Transverse colon (tissue), 4 donors: ENCODE data around the gene TBC1D8. TPM values are rescaled to one million over a fixed set of nuclear protein-coding genes. Genes with fewer than 3 reads are reported as not detected.
A peak's percentile ranks its signal among the peaks of the same experiment; 100 is the strongest.

Experiments used
- DNase-seq: peaks from one replicate; pipeline ENCODE4 v3.0.0-alpha.2; 2019
- H3K27ac ChIP-seq, 4 donors: fragments of 200-600 bp; sonication (generic); 2 replicates each; pipeline ENCODE4 v1.5.1; 2016 to 2018; ENCODE audit warnings: inconsistent platforms in 4 of 4
- H3K27me3 ChIP-seq: fragments of 200-600 bp; sonication (generic); 2 replicates; pipeline ENCODE4 v1.5.1; 2017; ENCODE audit warnings: inconsistent platforms
- H3K36me3 ChIP-seq, 4 donors: fragments of 200-600 bp; sonication (generic); 2 replicates each; pipeline ENCODE4 v1.5.1; 2017 to 2019; ENCODE audit warnings: inconsistent platforms in 4 of 4
- H3K4me1 ChIP-seq, 4 donors: fragments of 200-600 bp; sonication (generic); 2 replicates each; pipeline ENCODE4 v1.5.1; 2017 to 2020; ENCODE audit warnings: inconsistent platforms in 4 of 4
- H3K4me3 ChIP-seq, 4 donors: fragments of 200-600 bp; sonication (generic); 1 replicate in 1 of 4; 2 replicates in 3 of 4; pipeline versions ENCODE4 v1.5.1 to v1.6.1; 2017 to 2019; ENCODE audit warnings: inconsistent platforms in 4 of 4
- H3K9me3 ChIP-seq, 2 donors: fragments of 200-600 bp; sonication (generic); 2 replicates each; pipeline ENCODE4 v1.5.1; 2017 to 2019; ENCODE audit warnings: inconsistent platforms in 2 of 2
- CTCF ChIP-seq, 5 experiments: fragments of 200-600 bp in 3 of 5; fragments of 450-650 bp in 2 of 5; sonication (generic) in 3 of 5; IDR thresholded peaks; 1 replicate in 2 of 5; 2 replicates in 3 of 5; pipeline ENCODE4 v1.5.1; 2016 to 2017; ENCODE audit warnings: antibody characterized with exemption in 5 of 5, inconsistent platforms in 3 of 5, mild to moderate bottlenecking in 2 of 5, moderate library complexity in 1 of 5
- EP300 ChIP-seq: sonication (generic); formaldehyde crosslinking; IDR thresholded peaks from one replicate; pipeline ENCODE4 v1.6.1; 2017; ENCODE audit warnings: antibody characterized with exemption, low read depth
- POLR2A ChIP-seq: fragments of 450-650 bp; IDR thresholded peaks from one replicate; pipeline ENCODE4 v1.6.1; 2016; ENCODE audit warnings: antibody characterized with exemption, mild to moderate bottlenecking, moderate library complexity
- POLR2AphosphoS5 ChIP-seq, 3 donors: sonication (generic); formaldehyde crosslinking; IDR thresholded peaks; one replicate each; pipeline ENCODE4 v1.6.1; 2016; ENCODE audit warnings: antibody characterized with exemption in 3 of 3
- WGBS, 2 donors: methylation state at CpG; one replicate each; pipeline ENCODE4 v1.1.5; 2018; ENCODE audit warnings: low coverage in 1 of 2; 5-methylcytosine and 5-hydroxymethylcytosine counted together
- in situ Hi-C, 4 donors: fragments of 200-750 bp; cut with MboI; loops; one replicate each; pipeline versions ENCODE4 v1.15.0 to v1.15.1; 2017; ENCODE audit warnings: low sequenced_read_pairs in 3 of 4, low pct_ligation_motif_present in 1 of 4, low pct_unique_long_range_greater_than_20kb in 1 of 4
- intact Hi-C: fragments of 100-400 bp; cut with DNase I; formaldehyde crosslinking; loops from one replicate; pipeline ENCODE4 v1.15.1; 2023; ENCODE audit warnings: low total_unique reads
- total RNA-seq, 4 donors: library from RNA; depleted of rRNA; stranded (reverse); fragments of >200 nt; gene quantifications; one replicate each; pipeline ENCODE4 v1.1.0, GENCODE V29; 2016

TBC1D8 gene
- total RNA-seq, 4 donors from 2014 or later, result 26.5 to 232 (median 88.4) TPM

- Histone ChIP-seq H3K4me3 (no peak overlapping the region), H3K27ac (peak overlapping the region; percentile 8 to 36 (median 24)), H3K36me3 (no peaks in the 10 kb centered on the region), H3K27me3 (no peaks in the 10 kb centered on the region), H3K4me1 (peaks cover 21 to 72% (median 38%) of the 10 kb centered on the region in 4 donors), H3K9me3 (no peaks in the 10 kb centered on the region)
- no peak for DNase-seq
- TF ChIP-seq CTCF (IDR thresholded peaks at IDR 0.05) (no peak), POLR2A (no peak), EP300 (no peak), POLR2AphosphoS5 (IDR thresholded peaks at IDR 0.05) (no peak)
- intact Hi-C loops (no loop called here), in situ Hi-C loops (no loop called here)
- WGBS, 2 donors, result 50 to 55% methylated on average over 8 to 14 of the region's 14 CpGs
Observed at GRCh38 chr2:101109451-101110118, 41.6 kb downstream of the TBC1D8 start.

- Histone ChIP-seq H3K9me3 (no peaks in the 10 kb centered on the region), H3K4me1 (peaks cover 20 to 60% (median 27%) of the 10 kb centered on the region in 4 donors), H3K36me3 (no peaks in the 10 kb centered on the region), H3K27ac (no peak overlapping the region), H3K27me3 (no peaks in the 10 kb centered on the region), H3K4me3 (no peak overlapping the region)
- DNase-seq, result no peak
- WGBS, 2 donors, result 86 to 95% methylated on average over 2 to 8 of the region's 8 CpGs
- TF ChIP-seq EP300 (no peak), POLR2AphosphoS5 (IDR thresholded peaks at IDR 0.05) (no peak), CTCF (IDR thresholded peaks at IDR 0.05) (no peak), POLR2A (no peak)
- intact Hi-C loops (no loop called here), in situ Hi-C loops (no loop called here)
Observed at GRCh38 chr2:101108357-101108756, 42.8 kb downstream of the TBC1D8 start.

GRCh38 chr2:101107241-101107640 lies 43.9 kb downstream of the TBC1D8 start:
- DNase-seq, result no peak
- peaks cover 11 to 49% (median 21%) of the 10 kb centered on the region in 4 donors for H3K4me1 ChIP-seq
- no peak overlapping the region for H3K27ac ChIP-seq
- no peaks in the 10 kb centered on the region for H3K36me3 ChIP-seq
- TF ChIP-seq CTCF (IDR thresholded peaks at IDR 0.05) (no peak), POLR2AphosphoS5 (IDR thresholded peaks at IDR 0.05) (no peak), POLR2A (no peak), EP300 (no peak)
- in situ Hi-C loops, result no loop called here
- no peak overlapping the region for H3K4me3 ChIP-seq
- no peaks in the 10 kb centered on the region for H3K27me3 ChIP-seq
- intact Hi-C loops, result no loop called here
- 88% methylated on average over 1 of the region's 1 CpG; no CpG with 5 or more reads in 1 of the 2 donors for WGBS, 2 donors
- H3K9me3 ChIP-seq, result peaks cover 8% of the 10 kb centered on the region in 2 donors

GRCh38 chr2:101106453-101107181 lies 44.6 kb downstream of the TBC1D8 start:
- Histone ChIP-seq H3K27ac (peak overlapping the region in 3 of 4 donors; percentile 4 to 34 (median 31)), H3K4me1 (peaks cover 10 to 43% (median 21%) of the 10 kb centered on the region in 4 donors)
- 38 to 51% methylated on average over 9 to 12 of the region's 12 CpGs for WGBS, 2 donors

More at GRCh38 chr2:101106453-101107181, 44.6 kb downstream of the TBC1D8 start:
- Histone ChIP-seq H3K4me3 (no peak overlapping the region), H3K9me3 (peaks cover 8% of the 10 kb centered on the region in 2 donors), H3K27me3 (no peaks in the 10 kb centered on the region), H3K36me3 (no peaks in the 10 kb centered on the region)
- DNase-seq, result no peak
- intact Hi-C loops, result no loop called here
- in situ Hi-C loops, result no loop called here
- TF ChIP-seq CTCF (IDR thresholded peaks at IDR 0.05) (no peak), POLR2A (no peak), POLR2AphosphoS5 (IDR thresholded peaks at IDR 0.05) (no peak), EP300 (no peak)
